ENCODE data around the gene OR10C1. TPM values are rescaled to one million over a fixed set of nuclear protein-coding genes. Genes with fewer than 3 reads are reported as not detected.

Gene OR10C1
- total RNA-seq, 1 experiment from 2014 or later = not detected

DNA sequence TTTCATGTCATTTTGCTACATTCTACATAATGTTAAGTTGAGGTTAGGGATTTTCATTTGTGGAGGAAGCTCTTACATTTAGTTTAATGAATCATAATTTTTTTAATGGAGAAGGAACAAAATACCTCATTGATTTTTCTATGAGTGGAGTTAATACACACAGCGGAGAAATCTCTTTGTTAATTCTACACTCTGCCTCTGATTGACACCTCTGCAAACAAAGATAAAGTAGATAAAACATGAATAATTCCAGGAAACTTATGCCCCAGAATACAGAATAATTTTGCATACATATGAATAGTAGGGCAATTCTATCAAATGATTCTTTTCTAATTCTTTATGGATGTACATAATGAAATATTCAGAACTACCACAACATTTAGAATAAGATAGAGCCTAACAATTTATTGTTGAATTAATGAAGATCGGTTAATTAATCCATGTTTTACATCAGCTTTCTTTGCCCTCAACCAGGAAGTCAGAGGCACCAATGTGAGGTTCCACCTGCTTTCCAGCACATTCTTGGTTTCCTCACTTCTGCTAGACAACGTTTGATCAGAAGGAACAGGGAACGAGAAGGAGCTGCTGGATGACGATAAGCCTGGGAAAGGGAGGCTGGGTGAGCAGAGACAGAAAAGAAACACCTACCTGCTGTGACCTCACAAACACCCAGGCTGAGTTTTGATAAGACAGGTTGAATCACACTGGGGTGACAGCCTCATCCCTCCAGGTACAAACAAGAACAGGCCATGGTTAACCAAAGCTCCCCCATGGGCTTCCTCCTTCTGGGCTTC is 22.1 kb downstream of the OR10C1 start:
- H3K9me2 ChIP-seq (replicated peaks; ENCODE audit: insufficient read depth, low read length) = no peaks in the 10 kb centered on the region
- H4K20me1 ChIP-seq (ENCODE audit: insufficient read depth, low read depth, low read length) = no peaks in the 10 kb centered on the region
- no peak overlapping the region for H3K9ac ChIP-seq (ENCODE audit: low read length)
- no peak for DNase-seq
- H3K27ac ChIP-seq (ENCODE audit: low read length) = no peak overlapping the region
- H3K4me1 ChIP-seq (ENCODE audit: low read length) = peaks cover 12% of the 10 kb centered on the region
- H3K4me2 ChIP-seq (ENCODE audit: low read depth, low read length, poor library complexity, severe bottlenecking) = no peak overlapping the region
- H3K9me3 ChIP-seq (ENCODE audit: low read length) = no peaks in the 10 kb centered on the region
- no peak overlapping the region for H2AFZ ChIP-seq (ENCODE audit: low read length)
- H3K4me3 ChIP-seq (ENCODE audit: low read length) = no peak overlapping the region
- no peaks in the 10 kb centered on the region for H3K36me3 ChIP-seq (ENCODE audit: insufficient read depth, low read length)
- H3K27me3 ChIP-seq (ENCODE audit: low read length) = no peaks in the 10 kb centered on the region
- no peaks in the 10 kb centered on the region for H3K79me2 ChIP-seq (ENCODE audit: low read length)

DNA sequence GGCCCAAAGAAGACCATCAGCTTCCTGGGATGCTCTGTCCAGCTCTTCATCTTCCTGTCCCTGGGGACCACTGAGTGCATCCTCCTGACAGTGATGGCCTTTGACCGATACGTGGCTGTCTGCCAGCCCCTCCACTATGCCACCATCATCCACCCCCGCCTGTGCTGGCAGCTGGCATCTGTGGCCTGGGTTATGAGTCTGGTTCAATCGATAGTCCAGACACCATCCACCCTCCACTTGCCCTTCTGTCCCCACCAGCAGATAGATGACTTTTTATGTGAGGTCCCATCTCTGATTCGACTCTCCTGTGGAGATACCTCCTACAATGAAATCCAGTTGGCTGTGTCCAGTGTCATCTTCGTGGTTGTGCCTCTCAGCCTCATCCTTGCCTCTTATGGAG is 22.9 kb downstream of the OR10C1 start:
- Histone ChIP-seq H4K20me1 (ENCODE audit: insufficient read depth, low read depth, low read length) (no peaks in the 10 kb centered on the region), H3K27ac (ENCODE audit: low read length) (no peak overlapping the region), H3K9ac (ENCODE audit: low read length) (no peak overlapping the region), H2AFZ (ENCODE audit: low read length) (no peak overlapping the region), H3K9me3 (ENCODE audit: low read length) (no peaks in the 10 kb centered on the region), H3K4me1 (ENCODE audit: low read length) (peaks cover 12% of the 10 kb centered on the region), H3K27me3 (ENCODE audit: low read length) (no peaks in the 10 kb centered on the region), H3K79me2 (ENCODE audit: low read length) (no peaks in the 10 kb centered on the region), H3K9me2 (replicated peaks; ENCODE audit: insufficient read depth, low read length) (no peaks in the 10 kb centered on the region), H3K4me2 (ENCODE audit: low read depth, low read length, poor library complexity, severe bottlenecking) (no peak overlapping the region), H3K4me3 (ENCODE audit: low read length) (no peak overlapping the region), H3K36me3 (ENCODE audit: insufficient read depth, low read length) (no peaks in the 10 kb centered on the region)
- no peak for DNase-seq

DNA sequence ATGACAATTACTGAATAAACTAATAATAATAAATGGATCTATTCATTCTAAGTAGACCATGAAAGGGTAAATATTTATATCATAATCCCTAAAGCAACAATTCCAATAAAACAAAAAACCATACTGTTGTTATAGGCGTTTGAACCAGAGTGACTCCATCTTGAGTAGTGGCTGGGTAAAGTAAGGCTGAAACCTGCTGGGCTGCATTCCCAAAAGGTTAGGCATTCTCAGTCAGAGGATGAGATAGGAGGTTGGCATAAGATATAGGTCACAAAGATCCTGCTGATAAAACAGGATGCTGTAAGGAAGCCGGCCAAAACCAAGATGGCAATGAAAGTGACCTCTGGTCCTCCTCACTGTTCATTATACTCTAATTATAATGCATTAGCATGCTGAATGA is 26.2 kb downstream of the OR10C1 start:
- no peak for DNase-seq
- Histone ChIP-seq H3K9me3 (ENCODE audit: low read length) (no peaks in the 10 kb centered on the region), H3K36me3 (ENCODE audit: insufficient read depth, low read length) (no peaks in the 10 kb centered on the region), H3K4me3 (ENCODE audit: low read length) (no peak overlapping the region), H3K4me1 (ENCODE audit: low read length) (peaks cover 12% of the 10 kb centered on the region), H2AFZ (ENCODE audit: low read length) (no peak overlapping the region), H4K20me1 (ENCODE audit: insufficient read depth, low read depth, low read length) (no peaks in the 10 kb centered on the region), H3K4me2 (ENCODE audit: low read depth, low read length, poor library complexity, severe bottlenecking) (no peak overlapping the region), H3K27me3 (ENCODE audit: low read length) (no peaks in the 10 kb centered on the region), H3K9me2 (replicated peaks; ENCODE audit: insufficient read depth, low read length) (no peaks in the 10 kb centered on the region), H3K9ac (ENCODE audit: low read length) (no peak overlapping the region), H3K27ac (ENCODE audit: low read length) (no peak overlapping the region), H3K79me2 (ENCODE audit: low read length) (no peaks in the 10 kb centered on the region)

DNA sequence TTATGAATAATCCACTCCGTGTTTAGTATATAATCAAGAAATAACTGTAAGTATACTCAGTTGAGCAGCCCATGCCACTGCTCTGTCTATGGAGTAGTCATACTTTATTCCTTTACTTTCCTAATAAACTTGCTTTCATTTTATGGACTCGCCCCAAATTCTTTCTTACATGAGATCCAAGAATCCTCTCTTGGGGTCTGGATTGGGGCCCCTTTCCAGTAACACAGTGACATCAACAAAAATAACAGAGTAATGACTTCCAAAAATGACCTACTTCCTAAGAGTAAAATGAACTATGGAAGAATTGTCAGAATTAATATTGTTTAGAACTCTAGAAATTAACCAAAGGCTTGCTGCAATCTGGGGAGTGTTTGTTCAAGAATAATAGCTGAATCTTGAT is 26.7 kb downstream of the OR10C1 start:
- Histone ChIP-seq H3K9ac (ENCODE audit: low read length) (no peak overlapping the region), H3K27me3 (ENCODE audit: low read length) (no peaks in the 10 kb centered on the region), H2AFZ (ENCODE audit: low read length) (no peak overlapping the region; the same call in 1 of the 2 replicates), H3K4me2 (ENCODE audit: low read depth, low read length, poor library complexity, severe bottlenecking) (no peak overlapping the region), H3K9me2 (replicated peaks; ENCODE audit: insufficient read depth, low read length) (no peaks in the 10 kb centered on the region), H4K20me1 (ENCODE audit: insufficient read depth, low read depth, low read length) (no peaks in the 10 kb centered on the region), H3K36me3 (ENCODE audit: insufficient read depth, low read length) (no peaks in the 10 kb centered on the region), H3K4me3 (ENCODE audit: low read length) (no peak overlapping the region), H3K27ac (ENCODE audit: low read length) (no peak overlapping the region), H3K9me3 (ENCODE audit: low read length) (no peaks in the 10 kb centered on the region), H3K79me2 (ENCODE audit: low read length) (no peaks in the 10 kb centered on the region), H3K4me1 (ENCODE audit: low read length) (peaks cover 12% of the 10 kb centered on the region)
- DNase-seq = no peak

DNA sequence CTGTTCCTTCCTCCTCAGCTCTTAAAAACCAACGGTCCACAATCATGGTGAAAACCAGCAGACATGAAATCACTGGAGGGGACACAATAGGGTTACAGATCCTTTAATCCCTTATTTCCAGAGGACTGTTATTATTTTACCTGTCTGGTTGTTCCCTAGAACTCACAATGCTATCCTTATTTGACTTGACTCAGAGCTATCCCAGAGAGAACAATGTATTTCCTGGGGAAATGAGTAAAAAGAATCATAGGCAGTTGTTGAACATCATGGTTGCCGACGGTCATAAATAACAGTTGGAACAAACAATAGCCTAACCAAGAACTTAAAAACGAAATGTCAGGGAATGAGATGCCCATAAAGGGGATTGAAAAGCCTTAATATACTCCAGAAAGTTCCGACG is 27.1 kb downstream of the OR10C1 start:
- no peak overlapping the region for H3K27ac ChIP-seq (ENCODE audit: low read length)
- no peaks in the 10 kb centered on the region for H3K27me3 ChIP-seq (ENCODE audit: low read length)
- no peak overlapping the region for H3K4me2 ChIP-seq (ENCODE audit: low read depth, low read length, poor library complexity, severe bottlenecking)
- H3K36me3 ChIP-seq (ENCODE audit: insufficient read depth, low read length) = no peaks in the 10 kb centered on the region
- H4K20me1 ChIP-seq (ENCODE audit: insufficient read depth, low read depth, low read length) = no peaks in the 10 kb centered on the region
- H2AFZ ChIP-seq (ENCODE audit: low read length) = no peak overlapping the region; the same call in 1 of the 2 replicates
- no peak overlapping the region for H3K4me3 ChIP-seq (ENCODE audit: low read length)
- H3K79me2 ChIP-seq (ENCODE audit: low read length) = no peaks in the 10 kb centered on the region
- no peak for DNase-seq
- no peaks in the 10 kb centered on the region for H3K9me2 ChIP-seq (replicated peaks; ENCODE audit: insufficient read depth, low read length)
- no peak overlapping the region for H3K9ac ChIP-seq (ENCODE audit: low read length)
- H3K4me1 ChIP-seq (ENCODE audit: low read length) = peaks cover 12% of the 10 kb centered on the region
- H3K9me3 ChIP-seq (ENCODE audit: low read length) = no peaks in the 10 kb centered on the region

DNA sequence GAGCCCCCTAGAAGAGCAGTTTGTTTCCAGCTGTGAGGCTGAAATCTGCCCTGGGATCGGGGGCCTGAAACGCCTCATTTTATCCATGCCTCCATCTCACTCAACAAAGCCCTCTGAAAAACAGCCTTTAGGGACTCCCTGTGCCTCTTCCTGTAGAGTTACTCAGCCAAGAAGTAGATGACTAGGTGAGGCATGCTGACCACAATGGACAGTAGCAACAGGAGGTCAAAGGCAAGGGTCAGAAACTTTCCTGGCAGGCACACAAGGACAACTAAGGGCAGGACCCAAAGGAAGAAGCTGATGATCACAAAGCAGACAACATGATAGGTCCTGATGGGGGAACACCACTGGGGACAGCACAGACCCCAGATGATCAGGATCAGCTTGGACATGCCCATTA is 35.9 kb downstream of the OR10C1 start:
- no peak overlapping the region for H2AFZ ChIP-seq (ENCODE audit: low read length)
- H4K20me1 ChIP-seq (ENCODE audit: insufficient read depth, low read depth, low read length) = no peaks in the 10 kb centered on the region
- no peaks in the 10 kb centered on the region for H3K27me3 ChIP-seq (ENCODE audit: low read length)
- no peak overlapping the region for H3K9ac ChIP-seq (ENCODE audit: low read length)
- no peak overlapping the region for H3K4me2 ChIP-seq (ENCODE audit: low read depth, low read length, poor library complexity, severe bottlenecking)
- DNase-seq = no peak
- H3K9me2 ChIP-seq (replicated peaks; ENCODE audit: insufficient read depth, low read length) = no peaks in the 10 kb centered on the region
- no peak overlapping the region for H3K27ac ChIP-seq (ENCODE audit: low read length)
- no peaks in the 10 kb centered on the region for H3K4me1 ChIP-seq (ENCODE audit: low read length)
- no peaks in the 10 kb centered on the region for H3K9me3 ChIP-seq (ENCODE audit: low read length)
- no peaks in the 10 kb centered on the region for H3K36me3 ChIP-seq (ENCODE audit: insufficient read depth, low read length)
- no peak overlapping the region for H3K4me3 ChIP-seq (ENCODE audit: low read length)
- H3K79me2 ChIP-seq (ENCODE audit: low read length) = no peaks in the 10 kb centered on the region

DNA sequence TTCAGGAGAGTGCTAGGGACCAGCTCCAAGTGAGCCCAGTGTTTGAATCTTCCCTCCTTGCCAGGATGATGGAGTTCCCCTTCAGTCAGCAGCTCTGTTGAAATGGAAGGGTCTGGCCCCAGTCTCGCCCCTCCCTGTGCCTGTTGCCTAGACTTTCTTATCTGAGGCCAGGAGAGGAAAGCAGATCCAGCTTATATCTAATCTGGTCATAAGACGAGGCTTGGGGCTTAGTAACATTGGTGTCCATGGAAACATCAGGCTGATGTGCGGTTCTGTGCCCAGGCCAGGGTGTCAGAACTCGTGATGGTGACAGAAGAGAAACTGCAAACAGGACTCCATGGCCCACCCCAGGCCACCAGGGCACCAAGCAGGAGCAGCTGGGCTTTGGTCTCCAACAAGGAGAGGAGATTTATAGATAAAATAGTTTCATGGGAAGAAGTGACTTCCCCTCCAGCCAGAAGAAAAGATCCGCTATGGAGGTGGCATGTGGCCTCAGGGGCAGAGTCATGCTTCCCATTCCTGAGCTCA is 38.9 kb downstream of the OR10C1 start:
- Histone ChIP-seq H3K4me2 (ENCODE audit: low read depth, low read length, poor library complexity, severe bottlenecking) (no peak overlapping the region), H3K27me3 (ENCODE audit: low read length) (no peaks in the 10 kb centered on the region), H3K79me2 (ENCODE audit: low read length) (no peaks in the 10 kb centered on the region), H3K27ac (ENCODE audit: low read length) (no peak overlapping the region), H2AFZ (ENCODE audit: low read length) (no peak overlapping the region), H3K4me1 (ENCODE audit: low read length) (no peaks in the 10 kb centered on the region), H3K4me3 (ENCODE audit: low read length) (no peak overlapping the region), H4K20me1 (ENCODE audit: insufficient read depth, low read depth, low read length) (no peaks in the 10 kb centered on the region), H3K9me2 (replicated peaks; ENCODE audit: insufficient read depth, low read length) (no peaks in the 10 kb centered on the region), H3K9me3 (ENCODE audit: low read length) (no peaks in the 10 kb centered on the region), H3K9ac (ENCODE audit: low read length) (no peak overlapping the region), H3K36me3 (ENCODE audit: insufficient read depth, low read length) (no peaks in the 10 kb centered on the region)
- DNase-seq = no peak

DNA sequence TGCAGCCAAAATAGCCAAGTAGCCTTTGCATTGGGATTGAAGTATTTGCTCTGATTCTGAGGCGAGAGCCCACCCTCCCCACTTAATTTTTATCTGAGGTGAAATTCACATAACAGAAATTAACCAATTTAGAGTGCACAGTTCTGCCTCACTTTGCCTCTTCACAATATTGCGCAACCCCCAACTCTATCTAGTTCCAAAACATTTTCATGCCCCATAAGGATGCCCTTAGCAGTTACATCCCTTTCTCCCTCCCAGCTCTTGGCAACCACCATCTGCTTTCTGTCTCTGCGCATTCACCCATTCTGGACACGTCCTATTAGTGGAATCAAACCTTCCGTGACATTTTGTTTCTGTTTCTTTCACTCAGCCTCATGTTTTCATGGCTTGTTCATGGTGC is 39.6 kb downstream of the OR10C1 start:
- H2AFZ ChIP-seq (ENCODE audit: low read length) = no peak overlapping the region
- H3K4me2 ChIP-seq (ENCODE audit: low read depth, low read length, poor library complexity, severe bottlenecking) = no peak overlapping the region
- DNase-seq = no peak
- H3K27me3 ChIP-seq (ENCODE audit: low read length) = no peaks in the 10 kb centered on the region
- H3K4me1 ChIP-seq (ENCODE audit: low read length) = no peaks in the 10 kb centered on the region
- H3K27ac ChIP-seq (ENCODE audit: low read length) = no peak overlapping the region
- H3K4me3 ChIP-seq (ENCODE audit: low read length) = no peak overlapping the region
- no peaks in the 10 kb centered on the region for H3K9me3 ChIP-seq (ENCODE audit: low read length)
- no peaks in the 10 kb centered on the region for H3K9me2 ChIP-seq (replicated peaks; ENCODE audit: insufficient read depth, low read length)
- H3K9ac ChIP-seq (ENCODE audit: low read length) = no peak overlapping the region
- no peaks in the 10 kb centered on the region for H4K20me1 ChIP-seq (ENCODE audit: insufficient read depth, low read depth, low read length)
- no peaks in the 10 kb centered on the region for H3K36me3 ChIP-seq (ENCODE audit: insufficient read depth, low read length)
- no peaks in the 10 kb centered on the region for H3K79me2 ChIP-seq (ENCODE audit: low read length)
